Frontal cortex (tissue), 4 donors: ENCODE results near the gene ELFN1. TPM values are rescaled to one million over a fixed set of nuclear protein-coding genes. Genes with fewer than 3 reads are reported as not detected.

Source experiments
- DNase-seq, 2 donors: peaks; one replicate each; pipeline ENCODE4 v3.0.0; 2012; ENCODE audit warnings: low spot score in 2 of 2
- FAIRE-seq: peaks from 2 replicates; lab custom pipeline; 2012; peaks lifted over from hg19 to GRCh38; lab: Jason Lieb, UNC
- total RNA-seq: library from RNA; depleted of rRNA; stranded (reverse); fragments of >200 nt; gene quantifications from one replicate; pipeline ENCODE4 v1.2.3, GENCODE V29; 2014
- donor health status: control.
- donor health status: control.
- donor health status: control.

ELFN1 gene
- total RNA-seq, 1 donor from 2014 or later: 5.7 TPM

GRCh38 chr7:1733908-1734730, 64.0 kb downstream of the ELFN1 start:
- FAIRE-seq (no peak), DNase-seq (no peak)

- FAIRE-seq (no peak), DNase-seq (no peak)
These were observed 65.2 kb downstream of the ELFN1 start for GRCh38 chr7:1735262-1735661.

- DNase-seq (no peak), FAIRE-seq (no peak)
These were observed 65.9 kb downstream of the ELFN1 start for GRCh38 chr7:1735806-1736483.

- DNase-seq (no peak), FAIRE-seq (no peak)
These were observed 66.4 kb downstream of the ELFN1 start for GRCh38 chr7:1736484-1736817.

- DNase-seq: no peak
- FAIRE-seq: no peak
These were observed 66.8 kb downstream of the ELFN1 start for GRCh38 chr7:1736830-1737229.

GRCh38 chr7:1737523-1737922, 67.4 kb downstream of the ELFN1 start:
- FAIRE-seq (no peak), DNase-seq (no peak)

- FAIRE-seq: no peak
- no peak for DNase-seq
These were observed 67.9 kb downstream of the ELFN1 start for GRCh38 chr7:1737956-1738355.

GRCh38 chr7:1738511-1738910, 68.4 kb downstream of the ELFN1 start:
- no peak for DNase-seq
- no peak for FAIRE-seq

GRCh38 chr7:1738956-1739355, 68.9 kb downstream of the ELFN1 start:
- FAIRE-seq: no peak
- no peak for DNase-seq

- DNase-seq (no peak), FAIRE-seq (no peak)
These were observed 69.5 kb downstream of the ELFN1 start for GRCh38 chr7:1739593-1739992.

GRCh38 chr7:1740214-1740613, 70.1 kb downstream of the ELFN1 start:
- no peak for FAIRE-seq
- no peak for DNase-seq

- DNase-seq: no peak
- FAIRE-seq: no peak
These were observed 71.2 kb downstream of the ELFN1 start for GRCh38 chr7:1741246-1741645.

- no peak for DNase-seq
- no peak for FAIRE-seq
These were observed 71.9 kb downstream of the ELFN1 start for GRCh38 chr7:1741751-1742554.

- no peak for FAIRE-seq
- DNase-seq: no peak
These were observed 72.7 kb downstream of the ELFN1 start for GRCh38 chr7:1742555-1743303.

GRCh38 chr7:1743481-1744230, 73.6 kb downstream of the ELFN1 start:
- DNase-seq (no peak), FAIRE-seq (no peak)

GRCh38 chr7:1744296-1745017, 74.4 kb downstream of the ELFN1 start:
- DNase-seq (no peak), FAIRE-seq (no peak)

GRCh38 chr7:1745018-1745532, 75.0 kb downstream of the ELFN1 start:
- DNase-seq (no peak), FAIRE-seq (no peak)
